Measurements from ENCODE around the gene FDXR.
"Not testable (repeated sequence)": the region's sequence is repeated elsewhere in the genome, so short reads cannot be mapped to it uniquely, and the experiment has no call there.

Gene FDXR

DNA sequence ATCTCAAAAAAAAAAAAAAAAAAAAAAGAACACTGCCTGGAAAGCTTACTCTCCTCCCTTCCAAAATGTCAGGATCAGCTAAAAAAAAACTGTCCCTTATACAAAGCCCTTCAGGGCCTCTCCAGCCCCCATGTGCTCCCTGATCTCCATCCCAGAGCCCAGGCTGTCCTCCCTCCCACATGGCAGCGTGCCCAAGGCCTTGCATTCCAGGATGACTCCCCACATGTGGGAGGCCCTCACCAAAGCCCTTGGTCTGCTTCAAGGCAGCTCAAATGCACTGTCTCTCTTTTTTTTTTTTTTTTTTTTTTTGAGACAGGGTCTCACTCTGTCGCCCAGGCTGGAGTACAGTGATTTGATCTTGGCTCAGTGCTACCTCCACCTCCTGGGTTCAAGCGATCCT, 2.3 kb downstream of the FDXR start:
- no peak for DNase-seq

DNA sequence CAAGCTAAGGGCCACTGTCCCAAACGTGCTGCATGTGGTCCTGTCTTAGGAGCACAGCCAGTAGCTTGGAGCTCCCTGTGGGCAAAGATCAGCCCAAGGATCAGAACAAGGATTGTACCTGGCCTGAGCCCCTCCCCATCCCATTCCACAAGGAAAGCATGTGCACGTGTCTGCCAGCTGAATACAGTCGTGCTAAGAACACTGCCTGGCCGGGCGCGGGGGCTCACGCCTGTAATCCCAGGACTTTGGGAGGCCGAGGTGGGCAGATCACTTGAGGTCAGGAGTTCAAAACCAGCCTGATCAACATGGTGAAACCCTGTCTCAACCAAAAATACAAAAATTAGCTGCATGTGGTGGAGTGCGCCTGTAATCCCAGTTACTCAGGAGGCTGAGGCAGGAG, 2.8 kb downstream of the FDXR start:
- not testable (repeated sequence) for DNase-seq

DNA sequence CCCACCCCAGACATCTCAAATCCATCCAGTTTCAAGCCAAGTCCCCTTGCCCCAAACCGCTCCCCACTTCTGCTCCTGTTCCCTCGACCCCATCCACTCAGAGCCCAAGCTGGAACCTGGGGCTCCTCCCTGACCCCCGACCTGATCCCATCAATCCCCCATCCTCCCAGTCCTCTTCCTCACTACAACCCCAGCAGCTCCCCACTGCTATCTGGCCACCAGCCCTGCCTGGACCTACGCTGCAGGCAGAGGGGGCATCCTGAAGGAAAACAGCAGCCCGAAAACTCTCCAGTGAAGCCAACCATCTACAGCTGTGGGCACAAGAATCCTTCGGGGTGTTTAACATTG, 3.9 kb downstream of the FDXR start:
- no peak for DNase-seq

DNA sequence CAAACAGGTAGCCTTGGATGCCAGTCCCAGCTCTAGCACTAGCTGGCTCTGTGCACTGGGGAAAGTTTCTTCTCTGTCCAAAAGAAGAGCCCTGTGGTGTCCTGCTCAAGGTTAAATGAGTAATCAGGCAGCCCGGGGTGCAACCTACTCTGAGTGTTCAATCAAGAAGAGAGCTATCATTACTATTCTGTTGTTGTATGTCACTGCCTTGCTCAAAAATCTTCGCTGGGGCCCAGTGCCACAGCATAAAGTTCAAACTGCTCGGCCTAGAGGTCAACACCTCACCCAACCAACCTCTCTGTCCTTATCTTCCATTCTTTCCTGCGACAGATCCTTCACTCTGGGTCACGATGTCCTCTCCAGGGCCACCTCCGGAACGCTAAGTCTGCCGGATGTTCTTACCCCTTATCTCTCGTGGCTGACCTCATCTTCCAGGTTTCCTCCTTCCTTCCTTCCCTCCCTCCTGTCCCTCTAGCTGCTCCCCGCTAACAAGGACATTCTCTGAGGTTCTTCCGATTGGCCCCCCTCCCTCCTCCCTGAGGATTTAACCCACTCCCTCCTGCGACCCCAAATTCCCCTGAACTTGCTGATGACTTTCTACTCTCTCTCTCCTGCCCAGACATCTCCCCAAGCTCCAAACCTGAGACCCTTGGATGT, 4.4 kb downstream of the FDXR start:
- DNase-seq, result no peak

DNA sequence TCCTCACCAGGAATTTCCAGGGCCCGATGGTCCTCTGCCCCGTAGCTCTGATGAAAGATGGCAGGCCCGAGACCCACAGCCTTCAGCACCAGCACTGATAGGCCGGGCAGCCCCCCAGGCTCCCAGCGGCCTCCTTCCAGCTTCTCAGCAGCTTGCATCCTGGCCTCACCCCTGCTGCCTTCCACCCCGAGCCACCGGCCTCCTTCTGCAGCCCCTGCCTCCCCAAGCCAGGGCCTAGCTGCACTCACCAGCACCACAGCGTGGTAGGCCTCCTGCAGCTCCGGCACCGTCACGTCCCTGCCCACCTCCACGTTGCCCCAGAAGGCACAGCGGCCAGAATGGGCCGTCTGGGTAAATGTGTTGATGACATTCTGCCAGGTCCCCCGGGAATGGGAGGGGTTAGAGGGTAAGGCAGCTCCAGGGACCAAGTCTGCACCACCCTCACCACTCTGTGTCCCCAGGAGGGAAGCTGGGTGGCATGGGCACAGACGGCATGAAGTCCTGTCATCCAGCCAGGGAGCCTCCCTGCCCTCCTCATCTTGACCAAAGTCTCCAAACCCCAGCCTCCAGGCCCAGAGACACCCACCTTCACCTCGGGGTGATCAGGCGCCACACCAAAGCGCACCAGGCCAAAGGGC, 6.5 kb downstream of the FDXR start:
- no peak for DNase-seq

DNA sequence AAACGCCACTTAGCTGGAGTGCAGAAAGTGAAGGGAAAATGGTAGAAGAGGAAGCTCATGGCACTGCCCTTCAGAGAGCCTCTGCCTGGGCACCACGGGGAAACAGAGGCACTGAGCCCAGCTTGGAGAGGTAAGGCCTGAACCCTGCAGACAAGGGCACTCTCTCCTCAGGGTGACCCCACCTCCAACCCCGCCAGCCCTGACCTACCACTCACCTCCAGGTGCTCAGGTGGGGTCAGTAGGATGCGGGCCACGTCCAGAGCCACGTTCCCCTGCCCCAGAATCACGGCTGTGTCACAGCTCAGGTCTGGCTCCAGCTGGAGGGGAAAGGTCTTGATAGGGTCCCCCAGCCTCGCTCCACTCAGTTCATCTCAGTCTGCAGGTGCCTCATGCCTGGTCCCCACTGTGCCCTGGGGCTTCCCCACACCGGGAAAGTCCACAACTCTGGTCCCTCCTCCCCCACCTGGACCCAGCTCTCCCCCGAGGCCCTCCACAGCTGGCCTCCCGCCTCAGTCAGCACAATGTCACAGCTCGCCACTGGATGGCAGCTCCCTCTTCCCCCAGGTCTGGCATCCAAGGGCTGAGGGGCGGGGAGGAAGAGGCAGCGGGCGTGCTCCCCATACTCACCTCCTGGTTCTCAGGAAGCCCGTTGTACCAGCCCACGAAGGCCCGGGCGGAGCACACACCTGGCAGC, 7.1 kb downstream of the FDXR start:
- no peak for DNase-seq

DNA sequence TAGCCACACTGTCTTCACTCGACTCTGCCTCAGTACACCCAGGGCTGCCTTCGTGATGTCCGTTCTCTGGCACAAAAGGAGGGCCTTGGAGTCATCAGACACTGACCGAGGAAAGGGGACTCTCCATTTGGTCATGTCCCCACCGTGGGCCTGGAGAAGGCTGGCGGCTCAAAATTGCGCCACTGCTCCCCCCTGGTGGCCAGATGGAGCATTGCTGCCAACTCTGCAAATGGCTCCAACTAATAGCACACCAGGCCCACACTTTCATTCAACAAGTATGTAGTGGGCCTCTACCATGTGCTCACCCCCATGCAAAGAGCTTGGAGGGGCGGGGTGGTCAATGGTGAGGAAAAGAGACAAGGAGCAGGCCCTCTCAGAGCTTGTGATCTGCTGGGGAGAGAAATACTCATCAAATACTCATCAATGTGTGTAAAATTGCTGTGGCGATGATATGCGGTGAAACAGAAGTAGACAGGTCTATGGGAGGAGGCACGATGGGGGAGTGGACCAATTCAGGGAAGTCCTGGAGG, 7.9 kb downstream of the FDXR start:
- peak; percentile 79 for DNase-seq

GRCh38 chr17:74864297-74864865, 8.4 kb downstream of the FDXR start:
- no peak for DNase-seq

DNA sequence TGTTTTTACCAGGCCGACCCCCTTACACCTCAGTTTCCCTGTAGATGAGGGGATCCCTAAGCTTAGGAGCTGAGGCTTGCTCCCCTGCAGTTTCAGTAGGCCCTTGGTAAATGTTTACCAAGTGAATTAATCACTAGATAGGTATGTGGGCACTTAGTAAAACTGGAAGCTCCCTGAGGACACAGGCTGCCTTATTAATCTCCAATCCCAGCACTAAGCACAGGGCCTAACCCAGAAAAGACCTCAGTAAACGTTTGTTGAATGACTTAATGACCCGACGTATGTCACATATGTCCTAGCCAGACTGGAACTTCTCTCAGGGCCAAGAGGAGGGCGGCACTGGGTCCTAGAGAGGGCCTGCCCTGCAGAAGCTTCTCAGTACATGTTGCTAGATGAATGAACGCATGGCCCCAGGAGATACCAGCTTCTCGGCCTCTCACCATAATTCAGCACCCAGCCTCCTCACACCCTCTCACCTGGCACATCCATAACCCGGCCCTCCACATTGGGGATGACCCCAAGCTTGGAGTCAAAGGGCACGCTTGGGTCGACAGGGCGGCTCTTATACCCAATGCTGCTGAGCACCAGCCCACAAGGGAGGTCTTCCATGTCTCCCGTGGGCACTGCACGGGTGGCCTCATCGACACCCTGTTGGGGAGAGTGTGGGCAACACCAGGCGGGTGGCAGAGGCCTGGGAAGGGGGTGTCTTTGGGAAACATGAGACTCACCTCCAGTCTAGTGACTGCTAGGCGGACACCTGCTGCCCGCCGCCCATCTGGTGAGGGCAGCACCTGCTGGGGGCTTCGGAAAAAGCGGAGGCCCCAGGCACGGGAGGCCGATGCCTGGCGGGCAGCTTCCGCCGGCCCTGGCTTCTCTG, 9.1 kb downstream of the FDXR start:
- DNase-seq, result no peak

DNA sequence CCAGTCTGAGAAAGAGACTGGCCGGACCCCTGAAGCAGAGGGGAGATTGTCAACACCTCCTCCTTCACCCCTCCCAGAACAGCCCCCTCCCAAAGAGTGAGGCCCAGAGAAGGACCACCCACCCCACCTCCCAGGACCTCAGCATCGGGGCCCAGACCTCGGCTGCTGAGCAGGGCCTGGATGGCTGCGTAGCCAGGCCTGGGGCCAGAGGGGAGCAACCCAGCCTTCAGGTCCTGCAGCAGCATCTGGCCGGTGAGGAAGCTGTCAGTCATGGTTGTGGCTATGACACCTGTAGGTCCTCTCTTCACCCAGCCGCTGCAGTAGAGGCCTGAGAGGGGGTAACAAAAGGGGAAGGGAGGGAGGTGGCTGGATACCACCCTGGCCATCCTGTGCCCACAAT, 9.9 kb downstream of the FDXR start:
- no peak for DNase-seq

DNA sequence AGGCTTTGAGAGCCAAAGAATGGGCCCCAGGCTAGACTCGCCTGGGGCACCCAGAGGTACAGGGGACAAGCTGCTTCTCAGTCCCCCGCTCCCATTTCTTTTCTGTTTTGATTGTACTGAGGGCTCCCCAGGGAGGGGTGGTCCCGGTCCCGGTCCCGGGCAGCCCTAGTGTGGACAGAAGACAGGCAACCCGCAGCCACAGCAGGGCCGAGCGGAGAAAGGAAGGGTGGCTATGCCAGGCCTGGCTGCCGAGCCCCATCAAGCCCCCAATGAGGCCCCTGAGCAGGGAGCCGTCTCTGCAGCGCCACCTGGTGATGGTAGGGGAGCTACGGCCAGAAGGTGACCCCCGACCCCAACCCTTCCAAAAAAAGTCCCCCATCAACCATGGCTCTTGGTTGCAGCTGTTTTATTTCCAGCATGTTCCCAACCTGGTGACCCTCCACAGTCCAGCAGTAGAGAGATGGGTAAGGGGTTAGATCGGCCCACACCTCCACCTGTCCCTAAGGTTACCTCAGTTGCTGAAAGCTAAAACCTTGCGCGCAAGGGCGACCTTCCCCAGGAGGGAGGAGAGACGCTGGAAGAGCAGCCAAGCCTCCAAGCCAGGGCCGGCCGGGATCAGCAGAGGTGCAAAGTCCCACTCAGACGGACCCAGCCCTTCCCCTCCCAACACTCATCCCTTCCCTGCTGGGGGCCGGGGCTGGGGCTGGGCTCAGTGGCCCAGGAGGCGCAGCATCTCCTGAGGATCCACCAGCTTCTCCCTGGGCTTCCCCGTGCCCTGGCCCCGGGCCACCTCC, 10.5 kb downstream of the FDXR start:
- peak; percentile 87 for DNase-seq

DNA sequence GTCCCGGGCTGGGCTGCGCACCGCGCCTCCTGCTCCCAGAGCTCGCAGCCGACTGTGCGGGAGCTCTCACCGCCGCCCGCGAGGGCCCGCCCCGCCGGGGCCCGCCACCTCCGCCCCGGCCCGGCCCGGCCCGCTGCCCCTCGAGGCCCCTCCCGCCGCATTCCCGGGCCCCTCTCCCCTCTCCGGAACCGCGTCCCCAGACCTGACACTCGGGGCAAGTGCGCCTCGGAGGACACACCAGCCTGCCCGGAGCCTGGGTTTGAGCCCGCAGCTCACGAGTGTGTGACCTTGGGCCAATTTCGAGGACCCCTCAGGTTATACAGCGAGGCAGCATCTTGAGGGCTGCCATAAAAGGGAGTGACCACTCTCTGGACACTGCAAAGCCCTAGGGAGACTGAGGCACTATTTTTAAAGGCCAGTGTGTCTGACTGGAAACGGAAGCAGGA, 11.1 kb downstream of the FDXR start:
- DNase-seq, result no peak

GRCh38 chr17:74860872-74861661, 11.7 kb downstream of the FDXR start:
- DNase-seq, result peak; percentile 16

DNA sequence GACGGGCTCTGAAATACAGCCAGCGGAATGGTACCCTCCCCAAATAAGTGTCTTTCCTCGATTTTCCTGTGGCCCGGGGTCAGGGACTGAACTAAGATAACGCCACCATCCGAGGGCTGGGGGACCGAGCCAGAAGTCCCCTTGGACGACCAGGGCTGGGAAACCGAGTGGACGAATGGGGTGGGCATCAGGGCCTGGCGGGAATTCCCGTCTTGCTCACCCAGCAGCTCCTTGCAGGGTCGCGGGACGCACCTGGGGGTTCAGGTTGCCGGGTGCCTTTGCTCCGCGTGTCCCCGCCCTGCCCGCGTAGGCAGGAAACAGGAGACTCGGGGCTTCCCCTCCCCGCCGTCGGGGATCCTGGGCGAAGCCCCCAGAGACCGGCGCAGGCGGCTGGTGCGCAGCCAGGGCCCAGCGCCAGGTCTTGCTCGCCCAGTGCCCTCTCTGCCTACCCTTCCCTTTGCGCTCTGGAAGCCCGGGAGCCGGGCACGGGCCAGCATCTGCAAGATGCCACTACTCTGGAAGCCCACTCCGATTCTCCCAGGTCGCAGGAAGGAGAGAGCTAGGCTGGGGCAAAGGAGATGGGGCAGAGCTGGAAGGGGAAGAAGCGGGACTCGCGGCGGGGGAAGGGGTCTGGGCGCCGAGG, 12.4 kb downstream of the FDXR start:
- DNase-seq, result peak; percentile 32

GRCh38 chr17:74859459-74860228, 13.2 kb downstream of the FDXR start, which contains the start of gene GRIN2C:
Gene GRIN2C (minus strand): TSS chr17:74859885. CDS start chr17:74855092, 4,793 bp downstream.
- DNase-seq, result peak; percentile 45

GRCh38 chr17:74858672-74859458, 13.9 kb downstream of the FDXR start:
- DNase-seq, result no peak

DNA sequence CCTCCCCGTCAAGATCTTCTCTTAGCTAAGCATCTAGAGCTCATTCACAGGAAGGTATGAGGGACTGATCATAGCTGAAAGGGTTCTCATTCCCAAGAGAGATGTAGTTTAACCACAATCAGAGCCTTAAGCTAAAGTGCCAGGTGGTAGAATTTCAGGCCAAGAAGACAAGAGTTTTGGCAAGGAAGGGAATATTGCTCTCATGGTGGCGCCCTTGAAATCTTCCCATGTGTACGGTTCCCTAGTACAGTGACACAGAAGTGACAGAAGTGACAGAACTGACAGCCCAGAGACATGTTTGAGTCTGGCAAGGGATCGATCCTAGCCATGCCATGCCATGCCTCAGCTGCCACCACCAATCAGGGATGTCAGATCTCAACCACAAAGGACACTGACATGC, 15.6 kb downstream of the FDXR start:
- no peak for DNase-seq

GRCh38 chr17:74856112-74856511, 16.7 kb downstream of the FDXR start:
- DNase-seq, result no peak

- no peak for DNase-seq
These were observed 17.5 kb downstream of the FDXR start for GRCh38 chr17:74855323-74855722.

Measured in stimulated activated CD4-positive, alpha-beta T cell treated with anti-CD3 and anti-CD28 coated beads, Interleukin-15, amount 100 ng/mL, for 24 hours (primary cell).